Choroid plexus epithelial cell (primary cell): Measurements from ENCODE around the gene SNRPE.
A peak's percentile ranks its signal among the peaks of the same experiment; 100 is the strongest.

Experiments used
- DNase-seq: peaks from one replicate; pipeline ENCODE4 v3.0.0-alpha.2; 2010; ENCODE audit warnings: low read depth
- H3K4me3 ChIP-seq: 2 replicates; pipeline ENCODE4 v1.5.1; 2011; ENCODE audit warnings: low read depth, mild to moderate bottlenecking, control low read depth, low read length, moderate library complexity
- CTCF ChIP-seq: conservative IDR thresholded peaks from 2 replicates; pipeline ENCODE4 v1.5.1; 2011; ENCODE audit warnings: low read depth, mild to moderate bottlenecking, control low read depth, inconsistent platforms, low read length, moderate library complexity

SNRPE gene

DNA sequence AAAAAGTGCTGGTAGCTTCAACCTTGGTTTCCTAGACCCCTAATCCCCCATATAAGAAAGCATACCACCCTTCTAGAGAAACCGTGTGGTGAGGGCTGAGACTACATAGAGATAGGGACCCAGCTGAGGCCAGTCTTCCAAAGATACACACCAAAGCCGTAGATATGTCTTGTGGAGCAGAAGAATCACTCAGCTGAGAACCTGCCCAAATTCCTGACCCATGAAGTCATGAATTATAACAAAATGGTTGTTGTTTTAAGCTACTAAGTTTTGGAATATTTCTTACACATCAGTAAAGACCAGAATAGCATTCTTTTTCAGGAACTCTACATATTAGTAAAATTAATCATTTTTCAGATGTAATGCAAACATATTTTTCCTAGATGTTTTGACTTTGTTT, 3.3 kb upstream of the SNRPE start:
- H3K4me3 ChIP-seq = no peak overlapping the region
- peak; percentile 86 for DNase-seq
- TF ChIP-seq CTCF = no peak

DNA sequence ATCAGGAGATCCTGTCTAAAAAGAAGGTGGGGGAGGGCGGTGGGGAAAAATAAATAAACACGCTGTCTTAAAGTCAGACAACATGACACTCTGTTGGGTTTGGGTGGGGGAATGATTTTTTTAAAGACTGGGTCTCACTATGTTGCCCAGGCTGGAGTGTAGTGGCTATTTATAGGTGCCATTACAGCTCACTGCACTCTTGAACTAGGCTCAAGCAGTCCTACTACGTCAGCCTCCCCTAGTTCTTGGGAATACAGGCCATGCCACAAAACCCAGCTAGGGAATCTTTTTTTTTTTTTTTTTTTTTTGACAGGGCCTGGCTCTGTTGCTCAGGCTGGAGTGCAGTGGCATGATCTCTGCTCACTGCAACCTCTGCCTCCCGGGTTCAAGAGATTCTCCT, 2.4 kb upstream of the SNRPE start:
- DNase-seq = no peak
- H3K4me3 ChIP-seq = no peak overlapping the region
- TF ChIP-seq CTCF = no peak

- H3K4me3 ChIP-seq = no peak overlapping the region
- no peak for TF ChIP-seq CTCF
- peak; percentile 10 for DNase-seq
Measured at GRCh38 chr1:203860396-203861025, 888 bp upstream of the SNRPE start.

GRCh38 chr1:203867802-203868201, 6.4 kb downstream of the SNRPE start:
- no peak for TF ChIP-seq CTCF
- H3K4me3 ChIP-seq = no peak overlapping the region
- DNase-seq = peak; percentile 22

DNA sequence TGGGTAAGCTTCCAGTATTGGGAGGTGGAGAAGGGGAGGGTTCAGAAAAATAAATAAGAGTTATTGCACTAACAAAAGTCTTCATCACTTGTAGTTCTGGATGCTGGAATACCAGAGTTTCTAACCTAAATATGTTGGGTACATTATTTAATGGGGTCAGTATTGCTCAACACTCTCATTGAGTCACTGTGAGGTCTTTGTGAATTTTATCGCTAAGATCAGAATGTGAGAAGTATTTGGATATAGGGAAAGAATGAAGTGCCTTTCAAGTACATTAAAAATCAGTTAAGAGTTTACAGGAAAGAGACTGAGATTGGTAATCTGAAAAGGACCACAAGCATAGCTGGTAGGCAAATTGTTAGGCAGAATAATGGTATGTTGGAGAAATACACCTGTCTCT, 8.8 kb downstream of the SNRPE start:
- DNase-seq = peak; percentile 24
- TF ChIP-seq CTCF = no peak
- no peak overlapping the region for H3K4me3 ChIP-seq

- no peak overlapping the region for H3K4me3 ChIP-seq
- DNase-seq = peak; percentile 92
- TF ChIP-seq CTCF = peak; percentile 98
Measured at GRCh38 chr1:203871114-203871880, 9.9 kb downstream of the SNRPE start.

DNA sequence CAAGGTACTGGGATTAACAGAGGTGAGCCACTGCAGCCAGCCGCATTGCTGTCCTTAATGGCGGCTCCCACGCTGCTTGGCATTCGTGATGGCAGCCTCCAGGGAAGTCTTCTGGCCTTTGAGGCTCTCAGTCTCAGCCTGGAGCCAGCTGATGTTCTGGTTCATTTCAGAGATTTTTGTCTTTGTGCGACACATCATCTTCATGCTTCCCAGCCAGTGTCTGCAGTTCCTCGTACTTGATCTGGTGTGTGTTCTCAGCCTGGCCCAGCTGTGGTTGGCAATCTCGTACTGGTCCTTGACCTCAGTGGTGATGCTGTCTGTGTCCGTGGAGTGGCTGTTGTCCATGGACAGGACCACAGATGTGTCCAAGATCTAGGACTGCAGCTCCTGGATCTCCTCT, 11.7 kb downstream of the SNRPE start:
- no peak for TF ChIP-seq CTCF
- H3K4me3 ChIP-seq = no peak overlapping the region
- DNase-seq = no peak
